MM.1S (cell line): ENCODE results near the gene PPM1H.

Experiments used
- CTCF ChIP-seq: fragments of 300-600 bp; sonication (generic); IDR thresholded peaks from 2 replicates; pipeline ENCODE4 v1.5.1; 2016; ENCODE audit warnings: antibody characterized with exemption, low read length, mixed read lengths
- EZH2 ChIP-seq: fragments of 300-600 bp; sonication (generic); optimal IDR thresholded peaks from 2 replicates; pipeline ENCODE3; 2017; ENCODE audit warnings: low read depth, mild to moderate bottlenecking, antibody characterized with exemption, low read length, mixed read lengths

- TF ChIP-seq CTCF: no peak
- TF ChIP-seq EZH2: no peak
Measured at GRCh38 chr12:62774794-62775193, 160.2 kb downstream of the PPM1H start.
